SU-DHL-6 (cell line): ENCODE measurements around the gene INTS7.
"Not testable (repeated sequence)": the region's sequence is repeated elsewhere in the genome, so short reads cannot be mapped to it uniquely, and the experiment has no call there.

Experiments used
- H2AFZ ChIP-seq: fragments of 200-600 bp; sonication (generic); 2 replicates; pipeline ENCODE4 v1.6.1; 2014; ENCODE audit warnings: low read depth, mild to moderate bottlenecking, moderate library complexity, mixed read lengths, antibody characterized with exemption, low read length; ENCODE audit not compliant: severe bottlenecking
- H3F3A ChIP-seq: fragments of 200-600 bp; shearing (Covaris generic); 2 replicates; pipeline ENCODE4 v1.6.0; 2016; ENCODE audit warnings: antibody characterized with exemption, mild to moderate bottlenecking; ENCODE audit not compliant: insufficient read depth
- H3K27ac ChIP-seq: fragments of 200-600 bp; sonication (generic); 2 replicates; pipeline ENCODE4 v1.5.1; 2016; ENCODE audit warnings: low read depth, mild to moderate bottlenecking, low read length, moderate library complexity, mixed read lengths
- H3K27me3 ChIP-seq: fragments of 200-600 bp; sonication (generic), shearing (Covaris generic); 2 replicates; pipeline ENCODE4 v1.6.0; 2014; ENCODE audit warnings: mild to moderate bottlenecking, low read length
- H3K36me3 ChIP-seq: fragments of 200-600 bp; sonication (generic); 2 replicates; pipeline ENCODE4 v1.6.1; 2014; ENCODE audit warnings: mild to moderate bottlenecking, low read length, mixed read lengths
- H3K4me2 ChIP-seq: fragments of 300-600, 200-600 bp; shearing (Covaris generic), sonication (generic); 2 replicates; pipeline ENCODE4 v1.6.0; 2014; ENCODE audit warnings: low read length, low read depth, mild to moderate bottlenecking; ENCODE audit not compliant: poor library complexity, severe bottlenecking
- H3K4me3 ChIP-seq: fragments of 200-600 bp; sonication (generic); 2 replicates; pipeline ENCODE4 v1.5.1; 2014; ENCODE audit warnings: antibody characterized with exemption, low read length, mild to moderate bottlenecking, mixed read lengths; ENCODE audit not compliant: insufficient read depth, poor library complexity, severe bottlenecking
- H3K79me2 ChIP-seq: fragments of 200-600 bp; sonication (generic); 2 replicates; pipeline ENCODE4 v1.6.1; 2014; ENCODE audit warnings: mild to moderate bottlenecking, low read length, moderate library complexity; ENCODE audit not compliant: insufficient read depth
- H3K9ac ChIP-seq: fragments of 200-600 bp; sonication (generic); 2 replicates; pipeline ENCODE4 v1.7.0; 2014; ENCODE audit warnings: mild to moderate bottlenecking, low read length
- H3K9me2 ChIP-seq: fragments of 200-600 bp; sonication (generic); replicated peaks from 2 replicates; pipeline ENCODE4 v1.6.1; 2014; ENCODE audit warnings: low read length; ENCODE audit not compliant: insufficient read depth
- H3K9me3 ChIP-seq: fragments of 200-600 bp; sonication (generic); 2 replicates; pipeline ENCODE4 v1.6.1; 2014; ENCODE audit warnings: low read length, mixed read lengths; ENCODE audit not compliant: insufficient read depth
- H4K20me1 ChIP-seq: fragments of 200-600 bp; sonication (generic); 2 replicates; pipeline ENCODE4 v1.6.1; 2014; ENCODE audit warnings: low read depth, mild to moderate bottlenecking, antibody characterized with exemption, low read length, moderate library complexity, mixed read lengths
- CTCF ChIP-seq: fragments of 200-600 bp; sonication (generic); IDR thresholded peaks from one replicate; pipeline ENCODE4 v1.5.1; 2017; ENCODE audit warnings: antibody characterized with exemption, mild to moderate bottlenecking, low read length, moderate library complexity; ENCODE audit not compliant: insufficient read depth, poor library complexity, severe bottlenecking
- EZH2phosphoT487 ChIP-seq: fragments of 200-600 bp; sonication (generic), shearing (Covaris generic); conservative IDR thresholded peaks from 2 replicates; pipeline ENCODE4 v1.6.1; 2018; ENCODE audit warnings: mild to moderate bottlenecking, antibody characterized with exemption, low read length, moderate library complexity, mixed read lengths

INTS7 gene

GRCh38 chr1:212004895-212005608, 30.3 kb downstream of the INTS7 start:
- Histone ChIP-seq H3K79me2 (no peaks in the 10 kb centered on the region), H3F3A (no peaks in the 10 kb centered on the region), H3K4me2 (no peak overlapping the region), H3K27ac (no peak overlapping the region), H4K20me1 (no peaks in the 10 kb centered on the region), H3K27me3 (no peaks in the 10 kb centered on the region), H3K9ac (no peak overlapping the region), H3K9me2 (no peaks in the 10 kb centered on the region), H3K36me3 (peaks cover 24% of the 10 kb centered on the region; the same call in 1 of the 2 replicates), H2AFZ (no peak overlapping the region), H3K4me3 (no peak overlapping the region), H3K9me3 (no peaks in the 10 kb centered on the region)
- TF ChIP-seq EZH2phosphoT487: no peak
- no peak for TF ChIP-seq CTCF

GRCh38 chr1:212002536-212002935, 32.8 kb downstream of the INTS7 start:
- no peak overlapping the region for H3K27ac ChIP-seq
- no peaks in the 10 kb centered on the region for H3K9me3 ChIP-seq
- no peaks in the 10 kb centered on the region for H4K20me1 ChIP-seq
- H3K4me3 ChIP-seq: no peak overlapping the region
- H3K27me3 ChIP-seq: no peaks in the 10 kb centered on the region
- no peak overlapping the region for H3K4me2 ChIP-seq
- TF ChIP-seq EZH2phosphoT487: no peak
- TF ChIP-seq CTCF: no peak
- no peaks in the 10 kb centered on the region for H3K79me2 ChIP-seq
- peaks cover 24% of the 10 kb centered on the region; the same call in 1 of the 2 replicates for H3K36me3 ChIP-seq
- no peak overlapping the region for H3K9ac ChIP-seq
- H2AFZ ChIP-seq: no peak overlapping the region
- no peaks in the 10 kb centered on the region for H3F3A ChIP-seq
- no peaks in the 10 kb centered on the region for H3K9me2 ChIP-seq

- not testable (repeated sequence) for H4K20me1 ChIP-seq, H3K27ac ChIP-seq, H3K9ac ChIP-seq, H3K9me2 ChIP-seq, H3F3A ChIP-seq, H3K27me3 ChIP-seq, H3K4me3 ChIP-seq, H3K9me3 ChIP-seq, H3K79me2 ChIP-seq, H3K4me2 ChIP-seq, H2AFZ ChIP-seq
- peaks cover 12% of the 10 kb centered on the region; the same call in 1 of the 2 replicates for H3K36me3 ChIP-seq
These were observed 37.9 kb downstream of the INTS7 start for GRCh38 chr1:211997426-211997825.

GRCh38 chr1:211991695-211992094, 43.7 kb downstream of the INTS7 start:
- Histone ChIP-seq H4K20me1 (no peaks in the 10 kb centered on the region), H3K36me3 (peaks cover 17% of the 10 kb centered on the region), H3K9me2 (no peaks in the 10 kb centered on the region), H3K9ac (no peak overlapping the region), H3K4me3 (no peak overlapping the region), H3K4me2 (no peak overlapping the region), H3K9me3 (no peaks in the 10 kb centered on the region), H3K27me3 (no peaks in the 10 kb centered on the region), H3K27ac (no peak overlapping the region), H3F3A (no peaks in the 10 kb centered on the region), H2AFZ (no peak overlapping the region), H3K79me2 (no peaks in the 10 kb centered on the region)
- TF ChIP-seq EZH2phosphoT487 (no peak), CTCF (no peak)
